HepG2 (cell line): Measurements from ENCODE around the gene MTARC1. TPM values are rescaled to one million over a fixed set of nuclear protein-coding genes. Genes with fewer than 3 reads are reported as not detected.

Experiments
- ARID2 ChIP-seq: sonication (generic); formaldehyde crosslinking; IDR thresholded peaks from 2 replicates; pipeline ENCODE4 v1.8.1; 2022; ENCODE audit warnings: mild to moderate bottlenecking, missing genetic modification reagents, borderline replicate concordance
- ASH2L ChIP-seq: fragments of 300-600, 200-600 bp; sonication (generic); IDR thresholded peaks from 2 replicates; pipeline ENCODE4 v1.7.0; 2017; ENCODE audit warnings: low read depth, mild to moderate bottlenecking, moderate library complexity, mixed read lengths, low read length; ENCODE audit not compliant: insufficient read length
- ATF5 ChIP-seq: sonication (generic); formaldehyde crosslinking; IDR thresholded peaks from 2 replicates; pipeline ENCODE4 v1.4.0; 2020; ENCODE audit warnings: mild to moderate bottlenecking, low read depth, missing genetic modification reagents
- EEA1 ChIP-seq: sonication (generic); formaldehyde crosslinking; IDR thresholded peaks from 2 replicates; pipeline ENCODE4 v1.5.1; 2020; ENCODE audit warnings: mild to moderate bottlenecking, missing genetic modification reagents, borderline replicate concordance
- HNF4G ChIP-seq, 2 experiments: sonication (generic) in 1 of 2; formaldehyde crosslinking in 1 of 2; IDR thresholded peaks; 2 replicates each; pipeline versions ENCODE4 v1.4.0 to v1.6.1; 2011 to 2020; ENCODE audit warnings: borderline replicate concordance in 2 of 2, low read depth in 2 of 2, mild to moderate bottlenecking in 2 of 2, low read length in 1 of 2, missing genetic modification reagents in 1 of 2, moderate library complexity in 1 of 2
- PCBP1 ChIP-seq: fragments of 200-400 bp; formaldehyde crosslinking; IDR thresholded peaks from 2 replicates; pipeline ENCODE4 v1.6.1; 2017; ENCODE audit warnings: mild to moderate bottlenecking, low read depth, low read length, borderline replicate concordance
- RBM39 ChIP-seq: fragments of 200-400 bp; formaldehyde crosslinking; IDR thresholded peaks from one replicate; pipeline ENCODE4 v1.6.1; 2018; ENCODE audit warnings: antibody characterized with exemption, mild to moderate bottlenecking, low read depth, low read length; ENCODE audit not compliant: poor library complexity, severe bottlenecking
- REPIN1 ChIP-seq: sonication (generic); formaldehyde crosslinking; IDR thresholded peaks from 2 replicates; pipeline ENCODE4 v1.8.0; 2022; ENCODE audit warnings: missing genetic modification reagents, low read depth, mild to moderate bottlenecking, borderline replicate concordance
- RXRA ChIP-seq: sonication (generic); formaldehyde crosslinking; IDR thresholded peaks from 2 replicates; pipeline ENCODE4 v1.5.1; 2020; ENCODE audit warnings: missing genetic modification reagents
- ZBTB40 ChIP-seq, 2 experiments: fragments of 450-650 bp in 1 of 2; sonication (generic) in 1 of 2; formaldehyde crosslinking in 1 of 2; IDR thresholded peaks; 2 replicates each; pipeline versions ENCODE4 v1.6.1 to v1.8.0; 2016 to 2022; ENCODE audit warnings: antibody characterized with exemption in 1 of 2, mild to moderate bottlenecking in 1 of 2, missing genetic modification reagents in 1 of 2
- ZNF101 ChIP-seq: sonication (generic); formaldehyde crosslinking; IDR thresholded peaks from 2 replicates; pipeline ENCODE4 v1.4.0; 2020; ENCODE audit warnings: mild to moderate bottlenecking, low read depth, missing genetic modification reagents, borderline replicate concordance
- ZNF367 ChIP-seq: sonication (generic); formaldehyde crosslinking; IDR thresholded peaks from 2 replicates; pipeline ENCODE4 v1.4.0; 2020; ENCODE audit warnings: missing genetic modification reagents, borderline replicate concordance
- ZNF543 ChIP-seq: sonication (generic); formaldehyde crosslinking; IDR thresholded peaks from 2 replicates; pipeline ENCODE4 v1.4.0; 2020; ENCODE audit warnings: mild to moderate bottlenecking, missing genetic modification reagents
- ZNF652 ChIP-seq: IDR thresholded peaks from 2 replicates; pipeline ENCODE4 v1.6.1; 2016; ENCODE audit warnings: low read depth, borderline replicate concordance
- polyA plus RNA-seq, 8 experiments: library from polyadenylated mRNA; depleted of rRNA in 3 of 8; stranded (reverse) in 7 of 8; unstranded in 1 of 8; fragments of >200 nt; fragmentation: Illumina TruSeq in 4 of 8; extraction: Trizol in 4 of 8; gene quantifications; 2 replicates each; pipeline versions ENCODE4 v1.2.1 to v1.2.3, GENCODE V29; 2011 to 2016; ENCODE audit warnings: low read depth in 4 of 8, missing spikeins in 1 of 8, mixed read lengths in 1 of 8; ENCODE audit not compliant: insufficient read depth in 1 of 8
- total RNA-seq, 5 experiments: library from RNA; depleted of rRNA; stranded (reverse); fragments of >200 nt; fragmentation: Illumina TruSeq; extraction: Trizol; gene quantifications; 2 replicates each; pipeline ENCODE4 v1.2.3, GENCODE V29; 2016; ENCODE audit warnings: low read depth in 1 of 5
- TF ChIP-seq, protein P1 (sequence below): sonication (generic); formaldehyde crosslinking; IDR thresholded peaks from 2 replicates; pipeline ENCODE4 v1.5.0; 2020; ENCODE audit warnings: missing genetic modification reagents

MTARC1 gene
- total and polyA plus RNA-seq, 2 of the 13 experiments (the other 11 are each of a cell fraction or from before 2014, with no cell fraction given) = 19.4 to 106 TPM

DNA sequence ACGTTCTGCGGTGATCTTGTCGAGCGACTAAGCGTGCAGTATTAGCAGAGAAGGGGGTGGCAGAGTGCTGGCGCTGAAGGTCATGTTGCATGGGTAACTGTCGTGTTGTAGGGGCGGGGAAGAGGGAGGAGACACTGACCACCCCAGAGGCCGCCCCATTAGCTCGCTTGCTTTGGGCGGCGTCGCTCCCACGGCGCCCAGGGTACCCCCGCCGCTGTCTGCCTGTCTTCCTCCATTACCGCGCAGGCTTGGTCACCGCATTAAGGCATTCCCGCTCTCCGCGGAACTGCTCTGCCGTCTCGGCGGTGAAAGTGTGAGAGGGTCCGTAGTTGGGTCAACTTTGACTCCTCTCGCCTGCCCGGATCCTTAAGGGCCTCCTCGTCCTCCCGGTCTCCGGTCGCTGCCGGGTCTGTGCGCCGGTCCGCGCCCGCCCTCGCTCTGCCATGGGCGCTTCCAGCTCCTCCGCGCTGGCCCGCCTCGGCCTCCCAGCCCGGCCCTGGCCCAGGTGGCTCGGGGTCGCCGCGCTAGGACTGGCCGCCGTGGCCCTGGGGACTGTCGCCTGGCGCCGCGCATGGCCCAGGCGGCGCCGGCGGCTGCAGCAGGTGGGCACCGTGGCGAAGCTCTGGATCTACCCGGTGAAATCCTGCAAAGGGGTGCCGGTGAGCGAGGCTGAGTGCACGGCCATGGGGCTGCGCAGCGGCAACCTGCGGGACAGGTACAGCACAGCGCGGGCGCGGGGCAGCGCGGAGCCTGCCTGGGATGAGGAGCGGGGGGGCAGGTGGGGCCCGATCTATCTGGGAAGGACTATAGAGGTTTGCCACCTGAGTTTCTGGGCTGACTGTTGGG, 38.4 kb upstream of the MTARC1 start, which contains the start of gene MTARC2 (continued):
- TF ChIP-seq ZBTB40 (IDR thresholded peaks at IDR 0.05) (no peak), ZBTB40 (CRISPR knock-in tag; IDR thresholded peaks at IDR 0.05) (0 out of 2 replicates have a peak, but pooled peaks have one; percentile 58), ZNF543 (CRISPR knock-in tag) (peak; percentile 81; the same call in 1 of the 2 replicates), ARID2 (CRISPR knock-in tag) (peak; percentile 79; the same call in 1 of the 2 replicates), ZNF652 (CRISPR knock-in tag) (no peak), ATF5 (no peak), RBM39 (peak; percentile 77), HNF4G (IDR thresholded peaks at IDR 0.05; ENCODE audit: borderline replicate concordance, low read depth, low read length) (peak; percentile 41; the same call in 1 of the 2 replicates), HNF4G (CRISPR knock-in tag; IDR thresholded peaks at IDR 0.05; ENCODE audit: borderline replicate concordance, low read depth) (no peak; the same call in 1 of the 2 replicates), RXRA (CRISPR knock-in tag) (peak; percentile 77), EEA1 (CRISPR knock-in tag) (peak; percentile 68), REPIN1 (peak; percentile 81), ZNF367 (CRISPR knock-in tag) (no peak), ZNF101 (CRISPR knock-in tag) (peak; percentile 53; the same call in 1 of the 2 replicates), PCBP1 (no peak), ASH2L (peak; percentile 72)
- TF ChIP-seq, protein P1, sequence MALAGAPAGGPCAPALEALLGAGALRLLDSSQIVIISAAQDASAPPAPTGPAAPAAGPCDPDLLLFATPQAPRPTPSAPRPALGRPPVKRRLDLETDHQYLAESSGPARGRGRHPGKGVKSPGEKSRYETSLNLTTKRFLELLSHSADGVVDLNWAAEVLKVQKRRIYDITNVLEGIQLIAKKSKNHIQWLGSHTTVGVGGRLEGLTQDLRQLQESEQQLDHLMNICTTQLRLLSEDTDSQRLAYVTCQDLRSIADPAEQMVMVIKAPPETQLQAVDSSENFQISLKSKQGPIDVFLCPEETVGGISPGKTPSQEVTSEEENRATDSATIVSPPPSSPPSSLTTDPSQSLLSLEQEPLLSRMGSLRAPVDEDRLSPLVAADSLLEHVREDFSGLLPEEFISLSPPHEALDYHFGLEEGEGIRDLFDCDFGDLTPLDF (CRISPR knock-in tag) = peak; percentile 63; the same call in 1 of the 2 replicates
